PFSK-1 (cell line): ENCODE results near the gene NPHP4.

ENCODE experiments used
- POLR2AphosphoS5 ChIP-seq: IDR thresholded peaks from 2 replicates; pipeline ENCODE4 v1.6.1; 2012; ENCODE audit warnings: low read depth, mild to moderate bottlenecking, control low read depth, low read length, moderate library complexity
- REST ChIP-seq, 2 experiments: IDR thresholded peaks; 2 replicates each; pipeline versions ENCODE4 v1.6.1 to v1.8.0; 2011 to 2012; ENCODE audit warnings: low read depth in 2 of 2, low read length in 2 of 2, control low read depth in 1 of 2, inconsistent platforms in 1 of 2, mild to moderate bottlenecking in 1 of 2, moderate library complexity in 1 of 2; ENCODE audit not compliant: insufficient read depth in 1 of 2
- TAF1 ChIP-seq: IDR thresholded peaks from 2 replicates; pipeline ENCODE4 v1.6.1; 2012; ENCODE audit warnings: low read length, control low read depth, borderline replicate concordance; ENCODE audit not compliant: insufficient read depth

GRCh38 chr1:5976726-5977493 lies 15.3 kb downstream of the NPHP4 start:
- TF ChIP-seq REST (IDR thresholded peaks at IDR 0.05; ENCODE audit: insufficient read depth in 1 of 2, low read depth in 2 of 2, low read length in 2 of 2) (no peak), POLR2AphosphoS5 (no peak), TAF1 (no peak)
